ENCODE measurements around the gene POU4F1.

The POU4F1 gene

DNA sequence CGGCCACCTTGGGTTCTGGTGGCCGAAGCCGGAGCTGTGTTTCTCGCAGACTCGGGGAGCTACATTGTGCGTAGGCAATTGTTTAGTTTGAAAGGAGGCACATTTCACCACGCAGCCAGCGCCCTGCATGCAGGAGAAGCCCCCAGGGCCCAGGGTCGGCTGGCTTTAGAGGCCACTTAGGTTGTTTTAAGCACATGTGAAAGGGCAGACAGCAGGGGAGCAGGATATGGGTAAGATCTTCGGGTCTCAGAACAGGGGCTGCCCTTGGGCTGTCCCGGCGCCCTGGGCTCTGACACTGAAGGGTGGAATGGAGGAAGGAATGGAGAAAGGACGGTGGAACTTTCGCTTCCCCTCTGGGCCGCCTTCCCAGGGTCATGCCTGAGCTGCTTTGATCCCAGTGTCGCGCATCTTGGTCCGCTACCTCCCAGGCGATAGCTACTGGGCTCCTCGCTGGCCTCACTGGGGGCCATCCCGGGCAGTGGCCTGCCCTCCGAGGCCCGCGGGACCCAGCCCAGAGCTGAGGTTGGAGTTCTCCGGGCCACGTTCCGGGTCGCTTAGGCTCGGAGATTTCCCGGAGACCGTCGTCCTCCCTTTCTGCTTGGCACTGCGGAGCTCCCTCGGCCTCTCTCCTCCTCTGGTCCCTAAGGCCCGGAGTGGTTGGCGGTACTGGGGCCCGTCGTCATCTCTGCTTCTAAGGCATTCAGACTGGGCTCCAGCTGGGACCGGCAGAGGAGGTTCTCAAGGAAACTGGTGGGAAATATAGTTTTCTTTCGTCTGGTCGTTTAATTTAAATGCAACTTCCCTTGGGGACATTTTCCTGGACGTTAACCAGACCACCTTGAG lies 4.3 kb upstream of the POU4F1 start:
- no peak for DNase-seq (ENCODE audit: low spot score)

- DNase-seq (ENCODE audit: low spot score) = no peak
Observed at GRCh38 chr13:78606471-78607408, 3.4 kb upstream of the POU4F1 start.

- DNase-seq (ENCODE audit: low spot score) = no peak
Observed at GRCh38 chr13:78604782-78605611, 1.6 kb upstream of the POU4F1 start.

DNA sequence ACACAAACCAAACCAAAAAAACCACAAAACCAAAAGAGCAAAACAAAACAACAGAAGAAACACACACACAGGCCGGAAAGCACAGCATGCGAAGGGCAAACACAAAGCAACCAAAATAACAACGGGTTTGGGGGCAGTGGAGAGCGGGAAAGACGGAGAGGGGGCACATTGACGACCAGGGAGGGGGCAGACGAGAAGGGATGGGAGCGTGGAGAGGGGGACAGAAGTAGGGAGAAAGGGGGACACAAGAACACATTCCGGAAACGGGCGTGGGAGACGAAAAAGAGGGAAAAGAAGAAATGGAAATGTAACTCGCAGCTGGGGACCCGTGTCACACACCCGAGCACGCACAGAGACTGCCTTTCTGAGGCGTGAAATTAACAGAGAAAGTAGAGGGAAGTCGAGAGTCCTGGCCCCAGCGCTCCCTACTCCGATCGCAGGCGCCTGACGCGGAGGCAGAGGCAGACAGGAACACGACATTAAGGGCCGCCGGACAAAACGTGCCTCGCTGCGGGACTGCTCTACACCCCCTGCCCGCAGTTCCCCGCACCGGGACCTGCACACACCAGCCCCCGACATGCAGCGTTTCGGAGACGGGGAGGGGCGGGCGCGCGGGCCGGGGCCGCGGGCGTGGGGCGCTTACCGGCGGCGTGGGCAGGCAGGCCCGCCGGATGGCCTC lies 652 bp downstream of the POU4F1 start:
- no peak for DNase-seq (ENCODE audit: low spot score)

DNA sequence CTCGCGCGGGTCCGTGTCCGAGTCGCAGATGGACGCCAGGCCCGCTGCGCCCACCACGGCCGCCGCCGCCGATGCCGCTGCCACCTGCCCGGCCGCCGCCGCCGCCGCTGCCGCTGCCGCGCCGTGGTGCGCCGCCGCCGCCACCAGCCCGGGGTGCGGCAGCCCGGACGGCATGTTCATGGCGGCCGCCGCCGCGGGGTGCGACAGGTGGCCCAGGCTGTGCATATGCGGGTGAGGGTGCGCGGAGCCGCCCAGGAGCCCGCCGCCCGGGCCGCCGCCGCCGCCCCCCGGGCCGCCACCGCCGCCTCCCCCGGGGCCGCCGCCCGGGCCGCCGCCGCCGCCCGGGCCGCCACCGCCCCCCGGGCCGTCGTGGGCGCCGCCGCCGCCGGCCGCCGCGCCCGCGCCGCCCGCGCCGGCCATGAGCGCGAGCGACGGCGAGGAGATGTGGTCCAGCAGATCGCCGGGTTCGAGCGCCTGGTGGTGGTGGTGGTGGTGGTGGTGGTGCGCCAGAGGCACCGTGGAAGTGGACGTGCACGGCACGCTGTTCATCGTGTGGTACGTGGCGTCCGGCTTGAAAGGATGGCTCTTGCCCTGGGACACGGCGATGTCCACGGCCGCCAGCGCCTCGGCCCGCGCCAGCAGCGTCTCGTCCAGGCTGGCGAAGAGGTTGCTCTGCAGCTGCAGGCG lies 1.3 kb downstream of the POU4F1 start:
- DNase-seq (ENCODE audit: low spot score) = no peak

GRCh38 chr13:78601124-78601873 lies 2.1 kb downstream of the POU4F1 start:
- DNase-seq (ENCODE audit: low spot score) = no peak

GRCh38 chr13:78600280-78600883 lies 3.0 kb downstream of the POU4F1 start:
- DNase-seq (ENCODE audit: low spot score) = no peak

DNA sequence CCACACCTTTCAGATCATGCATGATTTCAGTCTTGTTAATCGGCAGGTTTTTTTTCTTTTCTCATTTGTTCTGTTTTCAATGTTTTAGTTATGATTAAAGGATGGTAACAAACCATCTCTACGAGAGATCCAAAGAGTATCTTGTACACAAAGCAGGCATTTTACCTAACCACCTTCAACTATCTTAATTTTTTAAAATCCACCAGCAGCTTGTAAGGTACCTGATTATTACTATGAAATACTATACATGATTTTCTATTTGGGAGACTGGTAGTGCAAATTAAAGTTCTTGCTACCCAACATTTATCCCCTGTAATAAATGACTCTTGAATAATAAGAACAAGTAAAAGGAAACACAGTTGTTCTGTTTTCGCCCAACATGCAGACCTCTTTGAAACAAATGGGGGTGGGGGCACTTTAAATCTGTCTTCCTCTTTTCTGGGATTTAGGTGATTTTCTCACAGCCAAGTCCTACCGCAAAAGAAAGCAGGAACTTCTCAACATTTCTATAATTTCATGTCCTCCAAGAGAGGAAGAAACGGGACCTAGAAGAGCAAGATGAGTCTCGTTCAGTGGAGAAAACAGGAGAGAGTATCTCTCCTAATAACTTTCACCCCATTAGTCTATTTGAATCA lies 3.6 kb downstream of the POU4F1 start:
- no peak for DNase-seq (ENCODE audit: low spot score)

GRCh38 chr13:78598966-78599644 lies 4.2 kb downstream of the POU4F1 start:
- no peak for DNase-seq (ENCODE audit: low spot score)

DNA sequence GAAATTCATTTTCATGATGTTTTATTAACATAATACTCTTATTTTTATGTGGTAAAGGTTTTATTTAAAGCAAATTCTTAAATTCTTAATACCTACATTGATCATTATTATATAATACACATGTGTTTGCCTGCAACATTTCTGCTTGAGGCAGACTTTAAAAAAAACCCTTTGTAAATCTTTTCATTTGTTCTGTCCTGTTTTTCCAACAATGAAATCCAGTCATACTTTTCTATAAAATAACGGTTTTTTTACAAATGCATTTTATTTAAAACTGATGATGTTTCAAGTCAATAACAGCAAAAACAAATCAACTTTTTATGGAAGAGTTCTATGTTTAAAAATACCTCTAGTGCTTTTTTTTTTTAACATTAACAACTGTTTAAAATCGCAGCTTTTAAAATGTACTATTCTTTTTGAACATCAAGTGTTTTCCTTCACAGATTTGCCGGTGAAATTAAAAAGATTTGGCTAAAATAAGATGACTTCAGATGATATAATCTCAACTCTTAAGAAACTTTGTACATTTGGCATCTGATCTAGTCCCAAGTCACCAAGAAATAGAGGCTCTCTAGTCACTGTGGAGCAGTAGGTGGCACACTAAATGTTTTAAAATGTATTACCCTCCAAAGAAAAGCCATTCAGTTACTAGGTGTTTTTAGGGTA lies 5.1 kb downstream of the POU4F1 start:
- no peak for DNase-seq (ENCODE audit: low spot score)

DNA sequence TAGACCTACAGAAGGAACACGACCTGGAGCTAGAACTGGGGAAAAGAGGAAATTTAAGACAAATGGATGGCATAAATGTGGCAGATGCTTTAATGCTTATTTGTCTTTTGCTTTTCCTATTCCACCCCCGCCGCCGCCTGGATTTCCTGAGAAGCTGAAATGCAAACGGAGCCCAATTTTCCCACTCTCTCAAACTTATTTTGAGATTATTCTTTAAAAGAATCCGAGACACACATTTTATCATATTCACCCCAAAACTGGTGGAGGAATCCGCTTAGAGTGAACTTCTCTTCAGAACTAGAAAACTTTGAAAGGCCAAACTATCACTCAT lies 5.8 kb downstream of the POU4F1 start:
- DNase-seq (ENCODE audit: low spot score) = no peak

DNA sequence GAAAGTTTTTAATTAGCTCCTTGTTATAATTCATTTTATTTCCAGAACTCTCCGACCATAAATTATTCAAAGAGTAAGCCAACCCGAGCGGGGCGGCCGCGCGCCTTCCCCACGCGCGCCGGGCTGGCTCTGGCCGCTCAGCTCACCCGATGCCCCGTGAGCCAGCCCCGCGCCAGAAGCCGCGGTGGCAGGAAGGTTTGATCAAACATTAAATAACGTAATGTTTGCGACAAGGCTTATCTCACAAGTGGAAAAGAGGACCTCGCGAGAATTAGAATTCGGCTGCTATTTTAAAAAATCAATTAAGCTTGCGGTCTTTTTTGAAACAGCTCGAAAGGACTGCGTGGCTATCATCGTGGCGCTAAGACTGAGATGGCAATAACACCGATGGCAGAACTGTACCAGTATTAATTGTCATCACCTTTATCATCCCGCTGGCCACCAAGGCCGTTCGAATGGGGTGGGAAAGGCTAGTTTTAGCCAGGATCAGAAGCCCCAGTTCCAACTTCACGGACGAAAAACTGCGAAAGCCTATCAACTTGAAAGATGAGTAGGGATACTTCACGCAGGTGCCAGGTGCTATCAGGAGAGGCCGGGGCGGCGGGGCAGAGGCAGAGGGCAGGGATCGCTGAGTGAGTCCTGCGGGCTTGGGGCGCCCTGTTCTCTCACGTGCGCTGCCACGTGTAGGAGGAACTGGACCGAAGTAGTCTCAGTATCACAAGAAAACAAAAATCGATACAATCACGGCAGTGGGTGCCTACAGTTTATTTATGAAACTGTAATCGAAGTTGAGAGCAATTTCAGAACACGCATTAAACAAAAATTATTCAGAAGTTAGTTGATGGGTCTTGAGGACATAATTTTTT lies 6.4 kb downstream of the POU4F1 start:
- no peak for DNase-seq (ENCODE audit: low spot score)

DNA sequence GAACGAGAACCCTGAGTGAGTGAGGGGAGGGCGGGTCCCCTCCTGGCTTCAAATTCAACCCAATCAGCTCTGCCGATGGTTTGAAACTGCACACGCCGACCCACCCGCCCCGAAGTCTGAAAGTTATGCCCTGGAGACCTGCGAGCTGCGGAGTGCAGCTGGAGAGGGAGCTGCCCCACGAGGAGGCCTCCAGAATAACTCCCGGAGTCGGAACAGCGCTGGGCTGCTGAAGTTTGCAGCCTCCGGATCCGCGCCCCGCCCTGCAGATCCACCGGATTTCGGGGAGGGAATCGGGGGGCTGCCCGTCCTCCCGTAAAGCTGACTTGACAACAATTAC lies 7.0 kb downstream of the POU4F1 start:
- DNase-seq (ENCODE audit: low spot score) = no peak

DNA sequence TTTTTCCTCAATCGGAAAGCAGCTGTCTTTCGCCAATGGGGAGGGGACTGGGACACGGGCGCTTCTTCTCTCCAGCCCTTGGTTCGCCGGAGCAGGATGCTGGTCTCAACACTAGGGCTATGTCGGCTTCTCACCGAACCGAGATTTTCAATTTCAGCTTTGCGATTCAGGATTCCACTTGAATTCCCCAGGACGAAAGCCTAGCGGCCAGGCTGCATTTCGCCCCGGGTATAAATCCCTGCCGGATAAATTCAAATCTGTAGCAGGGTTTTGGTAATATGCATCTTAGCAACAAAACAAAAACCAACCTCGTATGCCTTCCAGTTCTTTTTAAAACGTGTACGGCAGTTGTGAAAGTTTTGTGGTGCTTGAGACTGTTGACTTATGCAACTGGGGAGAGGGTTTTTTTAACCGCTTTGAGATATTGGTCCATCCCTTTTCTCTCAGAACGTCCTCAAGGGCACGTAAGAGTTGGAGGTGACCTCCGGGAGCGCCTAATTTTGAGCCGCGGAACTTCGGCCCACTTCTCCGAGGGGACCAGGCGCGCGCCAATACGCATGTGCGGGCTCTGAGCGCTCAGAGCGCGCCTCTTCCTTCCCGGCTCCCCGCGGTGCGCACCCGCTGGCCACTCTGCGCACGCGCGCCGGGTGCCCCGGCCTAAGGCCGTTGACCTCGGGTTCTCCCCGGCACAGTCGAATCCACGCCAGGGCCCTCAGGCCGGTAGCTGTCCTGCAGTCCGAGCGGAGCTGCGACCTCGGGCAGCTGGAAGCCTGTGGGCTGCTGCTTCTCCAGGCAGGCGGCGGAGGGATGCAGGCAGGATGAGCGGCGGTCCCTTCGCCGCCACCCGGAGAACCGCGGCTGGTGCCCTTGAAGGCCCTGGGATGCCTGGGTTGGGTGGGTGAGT lies 7.6 kb downstream of the POU4F1 start:
- no peak for DNase-seq (ENCODE audit: low spot score)

- DNase-seq (ENCODE audit: low spot score) = no peak
Observed at GRCh38 chr13:78594456-78594975, 8.8 kb downstream of the POU4F1 start.

All from COLO829 (cell line).